Parathyroid adenoma (tissue), 2 donors: ENCODE measurements around the gene LINGO1.

ENCODE experiments used
- H2AFZ ChIP-seq: fragments of 300-600 bp; sonication (generic); one replicate; pipeline ENCODE4 v1.7.0; 2017; ENCODE audit warnings: antibody characterized with exemption, mild to moderate bottlenecking
- H3K27ac ChIP-seq: fragments of 300-600 bp; sonication (generic); one replicate; pipeline ENCODE4 v1.7.0; 2017
- H3K27me3 ChIP-seq: fragments of 300-600 bp; sonication (generic); one replicate; pipeline ENCODE4 v1.7.0; 2017; ENCODE audit warnings: low read length; ENCODE audit not compliant: control insufficient read depth, insufficient read depth
- H3K36me3 ChIP-seq: fragments of 300-600 bp; sonication (generic); one replicate; pipeline ENCODE4 v1.7.0; 2017; ENCODE audit warnings: low read length; ENCODE audit not compliant: control insufficient read depth, insufficient read depth
- H3K4me1 ChIP-seq: fragments of 300-600 bp; sonication (generic); one replicate; pipeline ENCODE4 v1.7.0; 2017; ENCODE audit warnings: control low read depth
- H3K4me2 ChIP-seq: fragments of 300-600 bp; sonication (generic); one replicate; pipeline ENCODE4 v1.7.0; 2017; ENCODE audit warnings: low read length
- H3K4me3 ChIP-seq: fragments of 300-600 bp; sonication (generic); one replicate; pipeline ENCODE4 v1.7.0; 2017; ENCODE audit warnings: low read depth, low read length
- H3K79me2 ChIP-seq: fragments of 300-600 bp; sonication (generic); one replicate; pipeline ENCODE4 v1.7.0; 2017; ENCODE audit warnings: control low read depth
- H3K9ac ChIP-seq: fragments of 300-600 bp; sonication (generic); one replicate; pipeline ENCODE4 v1.7.0; 2017; ENCODE audit warnings: mild to moderate bottlenecking
- H3K9me3 ChIP-seq: fragments of 300-600 bp; sonication (generic); one replicate; pipeline ENCODE4 v1.7.0; 2017; ENCODE audit warnings: low read length; ENCODE audit not compliant: control insufficient read depth
- CTCF ChIP-seq: fragments of 300-600 bp; sonication (generic); IDR thresholded peaks from one replicate; pipeline ENCODE4 v1.7.0; 2017; ENCODE audit warnings: antibody characterized with exemption, mild to moderate bottlenecking
- donor health status: primary hyperparathyroidism.

Gene LINGO1

GRCh38 chr15:77616072-77616471 is 16.6 kb downstream of the LINGO1 start:
- no peaks in the 10 kb centered on the region for H3K9me3 ChIP-seq
- TF ChIP-seq CTCF: no peak

GRCh38 chr15:77615472-77615871 is 17.2 kb downstream of the LINGO1 start:
- Histone ChIP-seq H3K36me3 (no peaks in the 10 kb centered on the region), H3K27ac (no peak overlapping the region), H3K4me2 (no peak overlapping the region), H3K4me3 (no peak overlapping the region), H3K9me3 (no peaks in the 10 kb centered on the region), H3K4me1 (no peaks in the 10 kb centered on the region), H3K27me3 (no peaks in the 10 kb centered on the region), H3K79me2 (no peaks in the 10 kb centered on the region), H2AFZ (no peak overlapping the region), H3K9ac (no peak overlapping the region)
- no peak for TF ChIP-seq CTCF

More at GRCh38 chr15:77616072-77616471, 16.6 kb downstream of the LINGO1 start:
- no peaks in the 10 kb centered on the region for H3K4me1 ChIP-seq
- H3K9ac ChIP-seq: no peak overlapping the region
- H3K27me3 ChIP-seq: no peaks in the 10 kb centered on the region
- H3K79me2 ChIP-seq: no peaks in the 10 kb centered on the region
- no peaks in the 10 kb centered on the region for H3K36me3 ChIP-seq
- H2AFZ ChIP-seq: no peak overlapping the region
- no peak overlapping the region for H3K4me3 ChIP-seq
- H3K4me2 ChIP-seq: no peak overlapping the region
- H3K27ac ChIP-seq: no peak overlapping the region

- Histone ChIP-seq H3K4me1 (no peaks in the 10 kb centered on the region), H3K27ac (no peak overlapping the region), H3K36me3 (no peaks in the 10 kb centered on the region), H3K9ac (no peak overlapping the region), H3K79me2 (no peaks in the 10 kb centered on the region), H2AFZ (no peak overlapping the region), H3K4me3 (no peak overlapping the region), H3K27me3 (no peaks in the 10 kb centered on the region), H3K9me3 (no peaks in the 10 kb centered on the region), H3K4me2 (no peak overlapping the region)
- TF ChIP-seq CTCF: no peak
Measured at GRCh38 chr15:77614251-77614806, 18.4 kb downstream of the LINGO1 start.

GRCh38 chr15:77613814-77614213 is 18.9 kb downstream of the LINGO1 start:
- Histone ChIP-seq H3K79me2 (no peaks in the 10 kb centered on the region), H3K4me1 (no peaks in the 10 kb centered on the region), H3K4me3 (no peak overlapping the region), H3K36me3 (no peaks in the 10 kb centered on the region), H3K27me3 (no peaks in the 10 kb centered on the region), H2AFZ (no peak overlapping the region), H3K4me2 (no peak overlapping the region), H3K27ac (no peak overlapping the region), H3K9ac (no peak overlapping the region), H3K9me3 (no peaks in the 10 kb centered on the region)
- TF ChIP-seq CTCF: no peak

GRCh38 chr15:77612958-77613601 is 19.6 kb downstream of the LINGO1 start:
- Histone ChIP-seq H3K4me2 (no peak overlapping the region), H3K4me1 (no peaks in the 10 kb centered on the region)

More at GRCh38 chr15:77612958-77613601, 19.6 kb downstream of the LINGO1 start:
- no peak overlapping the region for H3K27ac ChIP-seq
- H3K9ac ChIP-seq: no peak overlapping the region
- no peaks in the 10 kb centered on the region for H3K27me3 ChIP-seq
- no peaks in the 10 kb centered on the region for H3K36me3 ChIP-seq
- no peaks in the 10 kb centered on the region for H3K79me2 ChIP-seq
- no peak for TF ChIP-seq CTCF
- no peak overlapping the region for H3K4me3 ChIP-seq
- H2AFZ ChIP-seq: no peak overlapping the region
- H3K9me3 ChIP-seq: no peaks in the 10 kb centered on the region
